Measurements from ENCODE around the gene ITPKC.

The ITPKC gene

DNA sequence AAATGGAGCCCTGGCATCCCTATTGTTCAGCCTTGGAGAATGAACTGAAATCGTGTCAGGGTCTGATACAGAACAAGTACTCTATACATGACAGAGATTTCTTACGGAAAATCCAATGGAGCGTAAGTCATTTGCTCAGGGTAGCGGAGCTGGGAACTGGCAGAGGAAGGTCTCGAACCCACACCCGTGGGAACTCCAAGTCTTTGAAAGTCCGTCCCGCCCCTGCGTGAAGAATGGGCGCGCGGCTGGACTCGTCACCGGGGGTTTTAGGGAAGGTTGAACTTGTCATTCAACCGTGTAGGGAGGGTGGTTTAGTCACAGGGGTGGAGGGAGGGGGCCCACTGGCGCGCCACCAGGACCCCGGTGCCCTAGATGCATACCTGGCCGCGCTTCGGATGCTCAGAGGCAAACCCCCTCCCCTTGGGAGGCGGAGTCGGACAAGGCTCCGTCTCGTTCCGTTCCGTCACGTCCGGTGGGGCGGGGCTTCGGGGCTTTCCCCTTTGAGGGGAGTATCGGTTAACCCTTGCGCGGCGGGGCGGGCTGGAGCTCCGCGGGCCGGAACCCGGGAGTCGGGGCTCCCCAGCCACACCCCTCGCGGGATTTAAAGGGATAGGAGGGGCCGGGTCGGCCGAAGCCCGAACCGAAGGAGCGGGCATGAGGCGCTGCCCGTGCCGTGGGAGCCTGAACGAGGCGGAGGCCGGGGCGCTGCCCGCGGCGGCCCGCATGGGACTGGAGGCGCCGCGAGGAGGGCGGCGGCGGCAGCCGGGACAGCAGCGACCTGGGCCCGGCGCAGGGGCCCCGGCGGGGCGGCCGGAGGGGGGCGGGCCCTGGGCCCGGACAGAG is at the start of gene ITPKC, which contains the start of gene COQ8B:
Gene ITPKC (plus strand): TSS at position 631 of the 843 bp plus-strand sequence. CDS start 24 bp downstream, at position 655.
Gene COQ8B (minus strand): TSS at position 405 of the 843 bp plus-strand sequence. CDS start 2,254 bp downstream, outside the sequence.
- TF ChIP-seq, protein P1, sequence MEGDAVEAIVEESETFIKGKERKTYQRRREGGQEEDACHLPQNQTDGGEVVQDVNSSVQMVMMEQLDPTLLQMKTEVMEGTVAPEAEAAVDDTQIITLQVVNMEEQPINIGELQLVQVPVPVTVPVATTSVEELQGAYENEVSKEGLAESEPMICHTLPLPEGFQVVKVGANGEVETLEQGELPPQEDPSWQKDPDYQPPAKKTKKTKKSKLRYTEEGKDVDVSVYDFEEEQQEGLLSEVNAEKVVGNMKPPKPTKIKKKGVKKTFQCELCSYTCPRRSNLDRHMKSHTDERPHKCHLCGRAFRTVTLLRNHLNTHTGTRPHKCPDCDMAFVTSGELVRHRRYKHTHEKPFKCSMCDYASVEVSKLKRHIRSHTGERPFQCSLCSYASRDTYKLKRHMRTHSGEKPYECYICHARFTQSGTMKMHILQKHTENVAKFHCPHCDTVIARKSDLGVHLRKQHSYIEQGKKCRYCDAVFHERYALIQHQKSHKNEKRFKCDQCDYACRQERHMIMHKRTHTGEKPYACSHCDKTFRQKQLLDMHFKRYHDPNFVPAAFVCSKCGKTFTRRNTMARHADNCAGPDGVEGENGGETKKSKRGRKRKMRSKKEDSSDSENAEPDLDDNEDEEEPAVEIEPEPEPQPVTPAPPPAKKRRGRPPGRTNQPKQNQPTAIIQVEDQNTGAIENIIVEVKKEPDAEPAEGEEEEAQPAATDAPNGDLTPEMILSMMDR (IDR thresholded peaks at IDR 0.05; ENCODE audit: borderline replicate concordance, control extremely low read depth, extremely low read depth, insufficient read depth, missing control alignments), result no peak
- in situ Hi-C loops (cut with MboI; ENCODE audit: low sequenced_read_pairs, unreplicated experiment), result no loop called here

DNA sequence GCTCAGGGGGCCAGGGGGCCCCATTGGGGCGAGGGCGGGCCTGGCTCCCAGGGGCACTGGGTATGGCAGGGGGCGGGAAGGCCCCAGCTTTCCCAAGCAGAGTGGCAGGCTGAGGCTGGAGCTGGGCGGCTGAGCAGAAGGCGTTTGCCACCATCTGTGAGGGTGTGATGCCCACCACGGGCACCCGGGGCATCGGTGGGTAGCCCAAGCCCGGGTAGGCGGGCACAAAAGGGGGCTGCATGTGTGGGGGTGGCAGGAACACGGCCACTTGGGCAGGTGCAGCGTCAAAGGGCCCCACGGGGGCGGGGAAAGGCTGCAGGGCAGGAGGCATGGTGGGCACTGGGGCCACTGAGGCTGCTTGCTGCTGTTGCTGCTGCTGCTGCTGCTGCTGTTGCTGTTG is 49.3 kb upstream of the ITPKC start:
- in situ Hi-C loops (cut with MboI; ENCODE audit: low sequenced_read_pairs, unreplicated experiment), result loop anchor here (25.0 kb wide), 1 partner anchor 495 kb away; no protein-coding TSS in a partner anchor
- no peak for DNase-seq (ENCODE audit: low spot score)
- TF ChIP-seq, protein P1 (IDR thresholded peaks at IDR 0.05; ENCODE audit: borderline replicate concordance, control extremely low read depth, extremely low read depth, insufficient read depth, missing control alignments), result no peak

More for the DNA sequence above, at the start of gene ITPKC, which contains the start of gene COQ8B:
- DNase-seq (ENCODE audit: low spot score), result peak; percentile 99

DNA sequence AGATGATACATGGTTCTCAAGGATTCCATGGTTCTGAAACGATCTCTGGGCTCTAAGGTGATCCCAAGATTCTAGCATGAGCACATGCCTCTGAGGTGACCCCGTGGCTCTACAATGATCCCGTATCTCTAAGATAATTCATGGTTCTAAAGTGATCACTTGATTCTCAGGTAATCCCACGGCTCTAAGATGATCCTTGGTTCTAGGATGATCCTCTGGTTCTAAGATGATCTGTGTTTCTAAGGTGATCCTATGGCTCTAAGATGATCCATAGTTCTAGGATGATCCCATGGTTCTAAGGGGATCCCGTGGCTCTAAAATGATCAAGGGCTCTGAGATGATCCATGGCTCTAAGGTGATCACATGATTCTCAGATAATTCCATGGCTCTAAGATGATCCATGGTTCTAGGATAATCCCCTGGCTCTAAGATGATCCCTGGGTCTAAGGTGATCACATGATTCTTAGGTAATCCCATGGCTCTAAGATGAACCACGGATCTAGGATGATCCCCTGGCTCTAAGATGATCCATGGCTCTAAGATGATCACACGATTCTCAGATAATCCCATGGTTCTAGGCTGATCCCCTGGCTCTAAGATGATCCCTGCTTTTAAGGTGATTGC is 47.8 kb upstream of the ITPKC start:
- in situ Hi-C loops (cut with MboI; ENCODE audit: low sequenced_read_pairs, unreplicated experiment), result loop anchor here (25.0 kb wide), 1 partner anchor 493 kb away; no protein-coding TSS in a partner anchor

DNA sequence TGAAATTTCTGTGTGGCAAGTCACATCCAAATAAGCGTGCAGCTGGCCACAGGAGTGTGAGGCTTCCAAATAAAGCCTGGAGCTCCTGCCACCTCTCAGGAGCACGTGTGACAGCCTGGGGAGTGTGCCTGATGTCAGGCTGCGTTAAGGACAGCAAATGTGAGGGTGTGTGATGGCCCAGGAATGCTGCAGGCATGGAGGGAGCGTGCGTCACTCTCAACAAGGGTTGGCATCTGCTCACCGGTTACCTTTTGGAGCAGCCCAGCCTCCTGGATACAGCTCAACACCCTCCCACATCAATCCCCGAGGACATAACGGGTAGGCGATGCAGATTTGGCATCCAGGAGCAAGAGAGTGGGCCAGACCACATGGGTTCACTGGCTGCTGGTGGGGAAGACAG is 45.5 kb upstream of the ITPKC start:
- in situ Hi-C loops (cut with MboI; ENCODE audit: low sequenced_read_pairs, unreplicated experiment), result loop anchor here (25.0 kb wide), 1 partner anchor 491 kb away; no protein-coding TSS in a partner anchor
- TF ChIP-seq, protein P1 (IDR thresholded peaks at IDR 0.05; ENCODE audit: borderline replicate concordance, control extremely low read depth, extremely low read depth, insufficient read depth, missing control alignments), result no peak
- DNase-seq (ENCODE audit: low spot score), result no peak

More for the DNA sequence above, 47.8 kb upstream of the ITPKC start:
- DNase-seq (ENCODE audit: low spot score), result no peak
- TF ChIP-seq, protein P1 (IDR thresholded peaks at IDR 0.05; ENCODE audit: borderline replicate concordance, control extremely low read depth, extremely low read depth, insufficient read depth, missing control alignments), result no peak

DNA sequence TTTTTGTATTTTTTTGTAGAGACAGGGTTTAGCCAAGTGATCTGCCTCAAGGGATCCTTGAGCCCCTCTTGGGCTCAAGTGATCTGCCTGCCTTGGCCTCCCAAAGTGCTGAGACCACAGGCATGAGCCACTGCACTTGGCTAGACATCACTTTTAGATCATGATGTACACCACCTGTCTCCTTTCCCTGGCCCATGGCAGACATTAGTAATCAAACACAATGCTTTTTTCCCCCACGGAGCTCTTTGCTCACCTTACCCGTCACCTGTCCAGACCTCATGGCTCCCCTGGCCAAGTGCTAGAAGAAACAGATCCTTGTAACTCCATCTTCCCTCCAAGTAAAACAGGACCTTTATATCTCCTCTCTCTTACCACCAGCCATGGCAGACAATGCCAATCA is 44.9 kb upstream of the ITPKC start:
- in situ Hi-C loops (cut with MboI; ENCODE audit: low sequenced_read_pairs, unreplicated experiment), result loop anchor here (25.0 kb wide), 1 partner anchor 490 kb away; no protein-coding TSS in a partner anchor
- DNase-seq (ENCODE audit: low spot score), result no peak
- TF ChIP-seq, protein P1 (IDR thresholded peaks at IDR 0.05; ENCODE audit: borderline replicate concordance, control extremely low read depth, extremely low read depth, insufficient read depth, missing control alignments), result no peak

DNA sequence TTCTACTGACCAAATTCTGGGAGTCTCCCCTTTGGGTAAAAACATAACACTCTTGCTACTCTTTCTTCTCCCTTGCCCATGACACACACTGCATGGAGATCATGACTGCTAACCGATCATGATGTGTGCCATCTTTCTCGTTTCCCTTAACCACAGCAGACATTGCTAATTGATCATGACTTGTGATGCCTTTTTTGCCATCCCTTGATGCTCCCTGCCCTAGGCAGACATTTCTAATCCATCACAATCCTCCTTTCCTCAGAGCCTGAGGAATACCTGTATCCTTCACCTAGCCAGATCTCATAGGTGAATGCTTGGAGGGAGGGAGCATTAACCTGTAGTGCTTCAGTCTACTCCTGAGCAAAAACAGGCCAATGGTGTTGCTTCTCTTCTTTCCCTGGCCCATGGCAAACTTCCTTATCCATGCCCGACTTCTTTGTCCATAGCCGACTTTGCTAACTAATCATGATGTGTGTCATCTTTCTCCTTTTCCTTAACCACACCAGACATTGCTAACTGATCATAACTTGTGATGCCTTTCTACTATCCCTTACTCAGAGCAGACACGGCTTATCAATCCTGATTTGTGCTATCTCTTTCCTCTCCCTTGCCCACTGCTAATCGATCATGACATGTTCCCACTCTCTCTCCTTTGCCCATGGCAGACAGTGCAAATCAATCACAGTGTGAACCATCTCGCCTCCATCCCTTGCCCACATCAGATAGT is 44.2 kb upstream of the ITPKC start:
- TF ChIP-seq, protein P1 (IDR thresholded peaks at IDR 0.05; ENCODE audit: borderline replicate concordance, control extremely low read depth, extremely low read depth, insufficient read depth, missing control alignments), result no peak
- in situ Hi-C loops (cut with MboI; ENCODE audit: low sequenced_read_pairs, unreplicated experiment), result loop anchor here (25.0 kb wide), 1 partner anchor 490 kb away; no protein-coding TSS in a partner anchor
- DNase-seq (ENCODE audit: low spot score), result no peak
